CD1c-positive myeloid dendritic cell (primary cell): ENCODE results near the gene NRM.
"Not testable (repeated sequence)": the region's sequence is repeated elsewhere in the genome, so short reads cannot be mapped to it uniquely, and the experiment has no call there.

Experiments used
- DNase-seq: peaks from one replicate; pipeline ENCODE4 v3.0.0-alpha.2; 2016; ENCODE audit errors: extremely low spot score

NRM gene

GRCh38 chr6:30690403-30691207 lies at the start of gene NRM:
Gene NRM, minus strand, starts transcription at chr6:30690984. Its CDS starts 10 bp downstream, at chr6:30690974.
- peak; percentile 91 for DNase-seq

GRCh38 chr6:30740540-30740870 lies 49.7 kb upstream of the NRM start:
- no peak for DNase-seq

DNA sequence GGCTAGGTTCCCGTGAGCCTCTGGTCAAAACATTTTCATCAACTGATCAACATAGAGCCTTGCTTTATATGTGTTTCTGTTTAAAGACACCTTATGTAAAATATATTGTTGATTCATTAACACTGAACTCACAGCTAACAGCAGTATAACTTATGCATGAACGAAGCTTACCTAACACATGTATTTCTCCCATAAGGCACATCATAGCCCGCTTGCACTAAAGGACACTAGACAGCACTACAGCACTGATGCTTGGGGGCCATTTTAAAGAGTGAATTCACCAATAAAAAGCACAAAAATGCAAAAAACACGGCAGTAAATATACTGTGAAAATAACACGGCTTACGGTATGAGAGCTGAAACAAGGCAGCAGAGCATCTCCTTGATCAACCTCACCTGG lies 47.7 kb upstream of the NRM start:
- no peak for DNase-seq

DNA sequence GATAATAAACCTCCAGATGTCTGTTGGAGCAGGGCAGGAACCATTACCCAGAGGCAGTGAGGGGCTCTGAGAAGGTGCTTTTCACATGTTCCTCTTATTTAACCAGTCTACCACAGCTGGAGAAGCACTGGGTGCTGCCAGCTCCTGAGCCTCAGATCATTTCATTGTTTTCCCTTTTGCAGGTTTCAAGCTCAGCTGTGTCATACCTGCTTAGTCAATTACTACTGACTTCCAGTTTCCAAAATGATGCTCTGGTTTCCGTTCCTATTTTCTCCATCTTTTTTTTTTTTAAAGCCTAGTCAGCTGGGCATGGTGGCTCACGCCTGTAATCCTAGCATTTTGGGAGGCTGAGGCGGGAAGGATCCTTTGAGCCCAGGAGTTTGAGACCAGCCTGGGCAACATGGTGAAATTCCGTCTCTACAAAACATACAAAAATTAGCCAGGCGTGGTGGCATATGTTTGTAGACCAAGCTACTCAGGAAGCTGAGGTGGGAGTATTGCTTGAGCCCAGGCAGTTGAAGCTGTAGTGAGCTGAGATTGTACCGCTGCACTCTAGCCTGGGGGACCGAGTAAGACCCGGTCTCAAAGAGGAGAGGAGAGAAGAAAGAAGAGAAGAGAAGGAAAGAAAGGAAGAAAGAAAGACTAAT lies 45.0 kb upstream of the NRM start:
- peak; percentile 60 for DNase-seq

DNA sequence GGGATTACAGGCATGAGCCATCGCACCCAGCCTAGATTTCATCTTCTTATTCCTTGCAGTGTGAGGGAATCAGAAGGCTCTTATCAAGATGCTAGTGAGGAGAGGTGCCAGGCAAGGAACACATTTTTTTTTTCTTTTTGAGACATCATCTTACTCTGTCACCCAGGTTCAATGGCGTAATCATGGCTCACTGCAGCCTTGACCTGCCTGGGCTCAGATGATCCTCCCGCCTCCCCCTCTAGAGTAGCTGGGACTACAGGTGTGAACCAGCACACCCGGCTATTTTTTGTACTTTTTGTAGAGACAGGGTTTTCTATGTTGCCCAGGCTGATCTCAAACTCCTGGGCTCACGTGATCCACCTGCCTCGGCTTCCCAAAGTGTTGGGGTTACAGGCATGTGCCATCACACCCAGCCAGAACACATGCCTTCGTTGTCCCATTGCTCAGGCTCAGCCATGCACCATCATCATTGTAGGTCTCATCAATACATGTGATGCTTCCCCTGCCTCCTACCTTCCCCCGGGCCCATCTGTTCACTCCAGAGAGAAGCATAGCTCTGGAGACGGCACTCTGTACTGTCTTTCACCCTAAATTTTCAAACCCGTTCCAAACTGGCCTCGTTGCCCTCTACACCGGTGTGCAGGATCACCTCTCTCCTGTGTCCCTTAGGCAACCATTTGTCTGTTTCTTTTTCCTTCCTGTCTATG lies 41.6 kb upstream of the NRM start:
- no peak for DNase-seq

DNA sequence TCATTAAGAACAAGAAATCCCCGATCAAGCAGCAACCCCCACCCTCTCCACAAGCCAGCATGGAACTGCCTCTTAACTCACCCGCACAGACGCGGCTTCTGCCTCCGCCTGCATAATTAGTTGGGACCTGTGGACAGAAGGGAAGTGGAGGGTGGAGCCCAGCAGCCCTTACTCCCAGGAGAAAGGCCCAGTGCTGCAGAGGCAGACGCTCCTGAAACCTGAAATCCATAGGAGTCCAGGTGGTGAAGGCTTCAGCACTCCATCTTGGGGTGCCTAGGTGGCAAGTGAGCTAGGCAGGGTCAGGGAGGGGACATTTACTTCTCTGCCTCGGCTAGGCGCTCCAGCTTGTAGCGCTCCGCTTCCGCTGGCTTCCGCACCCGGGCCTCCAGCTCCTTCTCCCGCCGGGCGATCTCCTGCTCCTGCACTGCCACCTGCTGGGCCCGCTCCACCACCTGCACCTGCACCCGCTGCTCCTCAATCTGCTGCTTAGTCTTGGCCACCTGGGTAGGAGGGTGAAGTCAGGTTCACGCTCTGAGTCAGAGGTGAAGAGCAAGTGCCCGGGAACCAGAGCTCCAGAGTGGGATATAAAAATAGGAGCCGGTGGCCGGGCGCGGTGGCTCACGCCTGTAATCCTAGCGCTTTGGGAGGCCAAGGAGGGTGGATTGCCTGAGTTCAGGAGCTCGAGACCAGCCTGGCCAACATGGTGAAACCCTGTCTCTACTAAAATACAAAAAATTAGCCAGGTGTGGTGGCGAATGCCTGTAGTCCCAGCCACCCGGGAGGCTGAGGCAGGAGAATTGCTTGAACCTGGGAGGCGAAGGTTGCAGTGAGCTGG lies 40.0 kb upstream of the NRM start:
- DNase-seq: peak; percentile 80

DNA sequence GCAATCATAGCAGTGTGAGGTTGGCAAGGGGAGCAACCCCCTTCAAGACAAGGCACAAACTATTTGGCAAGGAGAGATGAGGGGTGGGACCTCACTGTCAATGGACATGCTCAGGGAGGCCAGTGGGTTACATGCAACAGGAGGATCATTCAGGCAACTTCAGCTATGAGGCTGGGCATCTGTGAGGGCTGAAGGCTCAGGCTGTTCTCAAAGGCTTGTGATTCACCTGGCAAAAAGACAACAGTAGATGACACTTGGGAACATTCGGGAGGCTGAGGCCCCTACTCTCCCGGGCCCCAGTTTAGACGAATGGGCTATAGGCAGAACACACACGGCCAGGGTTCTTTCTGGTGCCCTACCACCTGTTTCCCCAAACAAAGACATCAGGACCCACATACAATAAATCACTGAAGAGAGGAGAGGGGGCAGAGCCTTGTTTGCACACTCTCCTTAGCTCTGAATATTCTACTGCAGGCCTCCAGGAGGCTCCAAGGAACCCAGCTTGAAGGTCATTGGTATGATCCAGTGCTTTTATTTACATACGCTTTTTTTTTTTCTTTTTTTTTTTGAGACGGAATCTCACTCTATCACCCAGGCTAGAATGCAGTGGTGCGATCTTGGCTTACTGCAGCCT lies 37.3 kb upstream of the NRM start:
- DNase-seq: no peak

- no peak for DNase-seq
Measured at GRCh38 chr6:30726506-30727413, 36.0 kb upstream of the NRM start.

DNA sequence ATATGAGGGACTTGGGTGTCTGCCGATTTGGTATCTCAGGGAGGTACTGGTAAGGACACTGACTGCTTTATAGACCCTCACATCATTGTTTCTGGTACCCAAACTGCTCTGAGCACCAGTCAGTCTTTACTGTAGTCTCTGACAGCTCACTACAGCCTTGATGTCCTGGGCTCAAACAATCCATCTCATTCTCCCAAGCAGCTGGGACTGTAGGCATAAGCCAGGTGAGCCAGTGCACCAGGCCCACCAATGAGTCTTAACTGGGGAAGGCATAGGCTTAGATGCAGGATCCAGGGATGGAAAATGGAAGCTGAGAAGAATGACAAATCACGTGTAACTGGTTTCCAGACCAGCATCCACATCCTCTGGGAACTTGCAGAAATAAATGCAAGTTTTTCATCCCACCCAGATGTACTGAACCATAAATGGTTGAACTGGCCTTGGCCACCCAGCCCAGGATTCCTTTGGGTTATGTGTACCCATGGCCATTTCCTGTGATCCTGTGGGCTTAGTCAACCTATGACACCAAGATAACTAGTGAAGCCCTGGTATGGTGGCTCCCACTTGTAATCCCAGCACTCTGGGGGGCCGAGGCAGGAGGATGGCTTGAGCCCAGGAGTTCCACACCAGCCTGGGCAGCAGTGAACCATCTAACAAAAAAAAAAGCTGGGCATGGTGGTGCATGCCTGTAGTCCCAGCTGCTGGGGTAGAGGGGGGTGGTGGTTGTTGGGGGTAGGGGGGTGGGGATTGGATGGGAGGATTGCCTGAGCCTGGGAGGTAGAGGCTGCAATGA lies 35.1 kb upstream of the NRM start:
- DNase-seq: no peak

DNA sequence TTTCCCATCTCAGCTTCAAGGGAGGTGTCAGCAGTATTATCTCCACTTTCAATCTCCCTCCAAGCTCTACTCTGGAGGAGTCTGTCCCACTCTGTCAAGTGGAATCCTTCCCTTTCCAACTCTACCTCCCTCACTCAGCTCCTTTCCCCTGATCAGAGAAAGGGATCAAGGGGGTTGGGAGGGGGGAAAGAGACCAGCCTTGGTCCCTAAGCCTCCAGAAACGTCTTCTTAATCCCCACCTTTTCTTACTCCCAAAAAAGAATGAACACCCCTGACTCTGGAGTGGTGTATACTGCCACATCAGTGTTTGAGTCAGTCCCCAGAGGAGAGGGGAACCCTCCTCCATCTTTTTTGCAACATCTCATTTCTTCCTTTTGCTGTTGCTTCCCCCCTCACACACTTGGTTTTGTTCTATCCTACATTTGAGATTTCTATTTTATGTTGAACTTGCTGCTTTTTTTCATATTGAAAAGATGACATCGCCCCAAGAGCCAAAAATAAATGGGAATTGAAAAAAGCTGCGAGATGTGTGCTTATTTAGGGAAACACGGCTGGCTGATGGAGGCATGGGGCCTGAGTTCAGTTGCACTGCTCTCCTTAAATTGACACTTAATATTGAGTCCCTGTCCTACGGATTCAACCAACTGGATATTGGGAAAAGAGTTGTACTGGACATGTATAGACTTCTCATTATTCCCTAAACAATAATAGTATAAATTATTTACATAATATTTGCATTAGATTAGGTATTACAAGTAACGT lies 34.3 kb upstream of the NRM start:
- peak; percentile 65 for DNase-seq

GRCh38 chr6:30723843-30724741 lies 33.3 kb upstream of the NRM start:
- not testable (repeated sequence) for DNase-seq

- not testable (repeated sequence) for DNase-seq
Measured at GRCh38 chr6:30723159-30723842, 32.5 kb upstream of the NRM start.

DNA sequence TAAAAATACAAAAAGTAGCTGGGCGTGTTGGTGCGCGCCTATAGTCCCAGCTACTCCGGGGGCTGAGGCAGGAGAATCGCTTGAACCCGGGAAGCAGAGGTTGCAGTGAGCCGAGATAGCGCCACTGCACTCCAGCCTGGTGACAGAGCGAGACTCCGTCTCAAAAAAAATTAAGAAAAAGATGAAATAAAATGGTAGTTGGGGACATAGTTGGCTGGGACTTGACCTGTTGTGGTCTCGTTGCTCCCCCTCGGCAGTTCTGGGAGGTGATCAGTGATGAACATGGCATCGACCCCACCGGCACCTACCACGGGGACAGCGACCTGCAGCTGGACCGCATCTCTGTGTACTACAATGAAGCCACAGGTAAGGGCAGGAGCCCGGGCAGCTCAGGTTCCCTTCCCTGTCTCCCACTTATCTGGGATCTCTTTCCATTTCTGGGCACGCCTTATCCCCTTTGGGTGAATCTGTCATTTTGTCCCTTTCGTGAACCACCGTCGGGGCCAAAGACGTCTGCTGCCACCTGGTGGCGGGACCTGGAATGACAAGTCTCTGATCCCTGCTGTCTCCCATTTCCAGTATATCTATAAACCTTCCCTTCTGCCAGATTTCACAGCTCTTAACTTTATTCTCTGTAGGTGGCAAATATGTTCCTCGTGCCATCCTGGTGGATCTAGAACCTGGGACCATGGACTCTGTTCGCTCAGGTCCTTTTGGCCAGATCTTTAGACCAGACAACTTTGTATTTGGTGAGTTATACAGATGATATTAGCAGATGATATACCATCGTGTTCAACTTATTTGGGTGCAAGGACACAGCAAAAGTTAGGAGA lies 31.7 kb upstream of the NRM start:
- DNase-seq: peak; percentile 91

DNA sequence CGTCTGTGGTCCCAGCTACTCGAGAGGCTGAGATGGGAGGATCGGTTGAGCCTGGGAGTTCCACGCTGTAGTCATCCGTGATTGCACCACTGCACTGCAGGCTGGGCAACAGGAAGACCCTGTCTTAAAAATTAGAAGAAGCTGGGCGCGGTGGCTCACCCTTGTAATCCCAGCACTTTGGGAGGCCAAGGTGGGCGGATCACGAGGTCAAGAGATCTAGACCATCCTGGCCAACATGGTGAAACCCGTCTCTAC lies 31.2 kb upstream of the NRM start:
- DNase-seq: peak; percentile 59

DNA sequence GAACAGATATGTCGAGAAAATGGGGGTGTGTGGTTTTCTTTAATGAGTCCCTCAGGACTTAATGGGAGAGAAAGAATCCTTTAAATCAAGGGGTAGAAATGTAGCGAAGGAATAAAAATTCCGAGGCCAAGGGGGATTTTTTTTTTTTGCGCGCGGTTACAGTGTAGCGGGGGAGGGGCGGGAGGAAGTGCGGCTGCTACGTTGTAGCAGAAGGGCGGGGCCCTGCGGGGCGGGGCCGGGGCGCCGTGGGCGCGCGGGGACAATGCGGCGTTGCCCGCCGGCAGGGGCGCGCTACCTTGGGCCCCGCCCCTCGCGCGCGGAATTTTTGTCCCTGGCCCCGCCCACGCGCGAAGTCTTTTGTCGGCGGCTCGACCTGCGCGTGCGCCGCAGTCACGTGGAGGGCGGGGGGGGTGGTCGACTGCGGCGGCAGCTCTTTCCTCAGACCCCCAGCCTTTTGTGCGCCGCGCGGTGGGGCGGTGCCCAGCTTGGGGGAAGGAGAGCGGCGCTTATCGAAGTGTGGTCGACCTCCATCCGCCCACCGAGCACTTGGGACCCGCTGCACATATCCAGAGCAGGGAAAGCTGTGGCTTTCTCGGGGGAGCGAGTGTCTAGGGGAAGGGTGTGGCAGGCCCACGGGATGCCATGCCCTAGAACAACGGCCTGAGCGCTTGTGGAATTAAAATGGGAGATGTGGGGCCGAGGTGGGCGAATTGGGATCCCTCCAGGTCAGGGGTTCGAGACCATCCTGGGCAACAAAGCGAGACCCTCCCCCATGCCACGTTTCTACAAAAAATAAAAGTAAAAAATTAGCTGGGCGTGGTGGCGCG lies 30.6 kb upstream of the NRM start:
- peak; percentile 99 for DNase-seq

DNA sequence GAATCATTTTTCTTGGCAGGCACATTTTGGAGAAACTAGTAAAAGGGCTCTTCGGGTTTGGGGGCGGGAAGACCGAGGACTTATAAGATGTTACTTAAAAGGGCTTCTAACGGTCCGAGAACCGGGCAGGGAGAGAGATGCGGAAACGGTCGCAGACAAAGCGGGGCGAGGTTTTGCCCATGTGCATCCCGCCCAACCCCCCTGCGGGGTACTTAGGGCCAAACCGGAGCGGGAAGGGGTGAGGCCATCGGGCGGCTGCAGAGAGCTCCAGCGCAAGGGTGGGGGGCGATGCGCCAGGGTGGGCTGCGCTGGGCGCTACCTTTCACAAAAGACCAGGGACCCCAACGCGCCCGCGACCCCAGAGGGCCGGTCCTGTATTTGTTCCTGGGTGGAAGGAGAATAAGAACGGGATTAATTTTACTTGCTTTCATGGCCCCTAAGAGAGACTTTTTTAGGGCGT lies 30.0 kb upstream of the NRM start:
- peak; percentile 63 for DNase-seq
